Muscle of leg (tissue), 11 donors: ENCODE measurements around the gene PEX11B. TPM values are rescaled to one million over a fixed set of nuclear protein-coding genes. Genes with fewer than 3 reads are reported as not detected.
A peak's percentile ranks its signal among the peaks of the same experiment; 100 is the strongest.

Source experiments
- DNase-seq: peaks from one replicate; pipeline ENCODE4 v3.0.0; 2013
- H3K27ac ChIP-seq: one replicate; pipeline ENCODE4 v1.5.1; 2013; ENCODE audit warnings: mild to moderate bottlenecking, low read length, control low read depth
- H3K27me3 ChIP-seq: one replicate; pipeline ENCODE4 v1.6.1; 2013; ENCODE audit warnings: low read length; ENCODE audit not compliant: control insufficient read depth, insufficient read depth
- H3K36me3 ChIP-seq: one replicate; pipeline ENCODE4 v1.6.1; 2013; ENCODE audit warnings: low read length; ENCODE audit not compliant: control insufficient read depth, insufficient read depth
- H3K4me1 ChIP-seq: one replicate; pipeline ENCODE4 v1.6.1; 2013; ENCODE audit warnings: low read length; ENCODE audit not compliant: control insufficient read depth, insufficient read depth
- H3K4me3 ChIP-seq: one replicate; pipeline ENCODE4 v1.5.1; 2013; ENCODE audit warnings: low read length, control low read depth
- H3K9me3 ChIP-seq: replicated peaks from 2 replicates; pipeline ENCODE4 v1.6.1; 2013; ENCODE audit warnings: low read depth, low read length; ENCODE audit not compliant: control insufficient read depth
- WGBS: methylation state at CpG from one replicate; pipeline ENCODE4 v1.1.5; 2013; ENCODE audit warnings: missing lambda C conversion rate; ENCODE audit not compliant: insufficient coverage; 5-methylcytosine and 5-hydroxymethylcytosine counted together
- polyA plus RNA-seq, 8 donors: library from polyadenylated mRNA; unstranded; fragments of 120-200 nt; gene quantifications; one replicate each; pipeline versions ENCODE4 v1.2.1 to v1.2.3, GENCODE V29; 2013; ENCODE audit warnings: inconsistent platforms in 1 of 8, low replicate concordance in 1 of 8; ENCODE audit not compliant: insufficient read length in 8 of 8, insufficient read depth in 1 of 8
- total RNA-seq: library from RNA; stranded (reverse); fragments of 120-200 nt; gene quantifications from one replicate; pipeline ENCODE4 v1.2.4, GENCODE V29; 2013

Gene PEX11B
- total and polyA plus RNA-seq, 9 donors = 18.0 to 24.9 (median 23.4) TPM

GRCh38 chr1:145917595-145917994 is 922 bp downstream of the PEX11B start:
- peaks cover 16% of the 10 kb centered on the region for H3K36me3 ChIP-seq
- H3K27ac ChIP-seq = no peak overlapping the region
- DNase-seq = no peak
- peak overlapping the region; percentile 71 for H3K4me3 ChIP-seq
- 64% methylated on average over 2 of the region's 5 CpGs for WGBS
- peaks cover 19% of the 10 kb centered on the region for H3K4me1 ChIP-seq
- H3K9me3 ChIP-seq = no peaks in the 10 kb centered on the region
- H3K27me3 ChIP-seq = no peaks in the 10 kb centered on the region

- peaks cover 22% of the 10 kb centered on the region for H3K36me3 ChIP-seq
- H3K27ac ChIP-seq = no peak overlapping the region
- H3K4me1 ChIP-seq = peaks cover 19% of the 10 kb centered on the region
- no peak overlapping the region for H3K4me3 ChIP-seq
- no peaks in the 10 kb centered on the region for H3K27me3 ChIP-seq
- H3K9me3 ChIP-seq = no peaks in the 10 kb centered on the region
- no peak for DNase-seq
- WGBS = 80% methylated on average over 5 of the region's 5 CpGs
Observed at GRCh38 chr1:145916745-145917144, 1.8 kb downstream of the PEX11B start.

GRCh38 chr1:145912128-145912641 is 6.3 kb downstream of the PEX11B start:
- peaks cover 30% of the 10 kb centered on the region for H3K36me3 ChIP-seq
- WGBS = 85% methylated on average over 4 of the region's 11 CpGs
- H3K9me3 ChIP-seq = no peaks in the 10 kb centered on the region
- no peak for DNase-seq
- H3K4me3 ChIP-seq = no peak overlapping the region
- no peak overlapping the region for H3K27ac ChIP-seq
- H3K27me3 ChIP-seq = no peaks in the 10 kb centered on the region
- H3K4me1 ChIP-seq = peaks cover 7% of the 10 kb centered on the region

- peaks cover 9% of the 10 kb centered on the region for H3K4me1 ChIP-seq
- H3K27ac ChIP-seq = no peak overlapping the region
- H3K9me3 ChIP-seq = no peaks in the 10 kb centered on the region
- H3K27me3 ChIP-seq = no peaks in the 10 kb centered on the region
- H3K36me3 ChIP-seq = peaks cover 17% of the 10 kb centered on the region
- no peak for DNase-seq
- WGBS = no CpG with 5 or more reads among the region's 1 CpG
- H3K4me3 ChIP-seq = no peak overlapping the region
Observed at GRCh38 chr1:145908653-145909052, 9.9 kb downstream of the PEX11B start.

GRCh38 chr1:145906954-145907753 is 11.4 kb downstream of the PEX11B start:
- Histone ChIP-seq H3K4me3 (no peak overlapping the region), H3K27me3 (no peaks in the 10 kb centered on the region), H3K4me1 (peaks cover 9% of the 10 kb centered on the region), H3K36me3 (peaks cover 12% of the 10 kb centered on the region), H3K9me3 (no peaks in the 10 kb centered on the region), H3K27ac (peak overlapping the region; percentile 71)
- peak; percentile 90 for DNase-seq
- WGBS = 60% methylated on average over 1 of the region's 10 CpGs

GRCh38 chr1:145901312-145902021 is 17.1 kb downstream of the PEX11B start:
- Histone ChIP-seq H3K9me3 (no peaks in the 10 kb centered on the region), H3K27me3 (no peaks in the 10 kb centered on the region), H3K4me3 (no peak overlapping the region), H3K36me3 (no peaks in the 10 kb centered on the region), H3K27ac (no peak overlapping the region), H3K4me1 (no peaks in the 10 kb centered on the region)
- no peak for DNase-seq
- 77% methylated on average over 10 of the region's 12 CpGs for WGBS

GRCh38 chr1:145898756-145899155 is 19.8 kb downstream of the PEX11B start:
- H3K9me3 ChIP-seq = no peaks in the 10 kb centered on the region
- H3K4me3 ChIP-seq = no peak overlapping the region
- no peaks in the 10 kb centered on the region for H3K27me3 ChIP-seq
- no peaks in the 10 kb centered on the region for H3K4me1 ChIP-seq
- 75% methylated on average over 5 of the region's 5 CpGs for WGBS
- no peak overlapping the region for H3K27ac ChIP-seq
- no peak for DNase-seq
- no peaks in the 10 kb centered on the region for H3K36me3 ChIP-seq

GRCh38 chr1:145897969-145898368 is 20.5 kb downstream of the PEX11B start:
- no peak for DNase-seq
- WGBS = 88% methylated on average over 1 of the region's 1 CpG
- no peak overlapping the region for H3K27ac ChIP-seq
- H3K4me3 ChIP-seq = no peak overlapping the region
- no peaks in the 10 kb centered on the region for H3K9me3 ChIP-seq
- peaks cover 2% of the 10 kb centered on the region for H3K4me1 ChIP-seq
- no peaks in the 10 kb centered on the region for H3K36me3 ChIP-seq
- no peaks in the 10 kb centered on the region for H3K27me3 ChIP-seq

- Histone ChIP-seq H3K9me3 (no peaks in the 10 kb centered on the region), H3K4me1 (peaks cover 20% of the 10 kb centered on the region), H3K27ac (no peak overlapping the region), H3K36me3 (no peaks in the 10 kb centered on the region), H3K4me3 (no peak overlapping the region), H3K27me3 (no peaks in the 10 kb centered on the region)
- 75% methylated on average over 1 of the region's 1 CpG for WGBS
- DNase-seq = no peak
Observed at GRCh38 chr1:145895471-145895870, 23.0 kb downstream of the PEX11B start.

GRCh38 chr1:145893306-145894055 is 25.0 kb downstream of the PEX11B start:
- H3K27ac ChIP-seq = no peak overlapping the region
- H3K9me3 ChIP-seq = no peaks in the 10 kb centered on the region
- DNase-seq = no peak
- no peaks in the 10 kb centered on the region for H3K27me3 ChIP-seq
- H3K4me3 ChIP-seq = no peak overlapping the region
- 93% methylated on average over 2 of the region's 7 CpGs for WGBS
- no peaks in the 10 kb centered on the region for H3K36me3 ChIP-seq
- H3K4me1 ChIP-seq = peaks cover 20% of the 10 kb centered on the region
